HG03521 (cell line): ENCODE measurements around the gene CHST1.

ENCODE experiments used
- ATAC-seq: cut with Tn5 transposase; IDR thresholded peaks from one replicate; pipeline ENCODE4 v1.9.1; 2021; ENCODE audit warnings: mild to moderate bottlenecking, moderate library complexity; ENCODE audit not compliant: unreplicated experiment

CHST1 gene

GRCh38 chr11:45665206-45665932 lies at the start of gene CHST1:
Gene CHST1 (minus strand): TSS chr11:45665622. CDS start chr11:45650923, 14,699 bp downstream.
- no peak for ATAC-seq

GRCh38 chr11:45713573-45713972 lies 48.2 kb upstream of the CHST1 start:
- no peak for ATAC-seq

GRCh38 chr11:45710561-45710960 lies 45.1 kb upstream of the CHST1 start:
- ATAC-seq, result no peak

DNA sequence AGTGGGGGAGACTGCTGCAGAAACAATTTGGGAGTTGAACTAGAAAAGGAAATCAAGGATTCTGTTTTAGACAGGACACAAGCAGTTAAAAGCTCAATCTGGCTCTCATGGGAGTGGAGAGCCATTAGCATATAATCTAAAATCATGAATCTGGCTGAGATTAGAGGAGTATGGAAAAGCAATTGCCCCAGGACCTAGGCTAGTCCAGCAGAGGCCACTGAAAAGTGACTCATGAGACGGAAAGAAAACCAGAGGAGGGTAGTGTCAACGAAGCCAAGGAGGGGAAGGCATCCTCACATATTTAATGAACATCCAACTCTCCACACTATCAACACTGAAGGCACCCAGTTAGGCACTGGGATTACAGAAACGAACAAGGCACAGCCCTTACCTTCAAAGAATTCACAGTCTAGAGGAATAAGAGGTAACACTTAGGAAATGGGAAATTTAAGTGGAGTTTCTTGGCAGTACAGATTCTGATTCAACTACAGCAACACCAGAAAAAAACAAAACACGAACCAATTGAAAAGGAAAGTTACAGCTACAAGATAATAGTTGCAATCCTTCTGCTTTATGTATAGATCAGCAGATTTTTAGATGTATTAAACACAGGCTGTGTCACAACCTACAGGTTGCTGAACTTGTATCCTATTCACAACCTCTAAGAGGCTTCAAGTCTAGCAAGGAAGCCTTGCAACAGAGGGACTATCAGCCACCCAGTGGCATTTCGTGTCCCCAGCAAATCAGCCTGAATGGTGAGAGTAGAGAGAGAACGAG lies 43.7 kb upstream of the CHST1 start:
- ATAC-seq, result no peak

DNA sequence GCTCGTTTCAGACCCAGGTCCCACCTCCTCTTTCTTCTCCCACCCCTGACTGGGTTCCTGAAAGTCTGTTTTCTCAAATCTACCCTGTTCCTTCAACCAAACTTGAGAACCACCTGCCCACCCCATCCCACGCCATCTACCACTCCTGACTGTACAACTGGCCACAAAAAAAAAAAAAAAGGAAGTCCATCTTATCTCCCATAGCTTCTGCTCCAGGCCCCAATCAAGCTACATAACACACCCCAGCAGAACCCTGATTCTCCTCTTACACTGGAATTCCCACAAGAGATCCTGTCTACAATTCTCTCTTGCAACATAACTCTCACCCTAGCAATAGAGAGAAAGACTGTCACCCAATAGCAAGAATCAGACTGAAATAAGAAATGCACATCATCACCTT lies 39.2 kb upstream of the CHST1 start:
- no peak for ATAC-seq

GRCh38 chr11:45704133-45704532 lies 38.7 kb upstream of the CHST1 start:
- ATAC-seq, result no peak

GRCh38 chr11:45702511-45702910 lies 37.1 kb upstream of the CHST1 start:
- ATAC-seq, result no peak

DNA sequence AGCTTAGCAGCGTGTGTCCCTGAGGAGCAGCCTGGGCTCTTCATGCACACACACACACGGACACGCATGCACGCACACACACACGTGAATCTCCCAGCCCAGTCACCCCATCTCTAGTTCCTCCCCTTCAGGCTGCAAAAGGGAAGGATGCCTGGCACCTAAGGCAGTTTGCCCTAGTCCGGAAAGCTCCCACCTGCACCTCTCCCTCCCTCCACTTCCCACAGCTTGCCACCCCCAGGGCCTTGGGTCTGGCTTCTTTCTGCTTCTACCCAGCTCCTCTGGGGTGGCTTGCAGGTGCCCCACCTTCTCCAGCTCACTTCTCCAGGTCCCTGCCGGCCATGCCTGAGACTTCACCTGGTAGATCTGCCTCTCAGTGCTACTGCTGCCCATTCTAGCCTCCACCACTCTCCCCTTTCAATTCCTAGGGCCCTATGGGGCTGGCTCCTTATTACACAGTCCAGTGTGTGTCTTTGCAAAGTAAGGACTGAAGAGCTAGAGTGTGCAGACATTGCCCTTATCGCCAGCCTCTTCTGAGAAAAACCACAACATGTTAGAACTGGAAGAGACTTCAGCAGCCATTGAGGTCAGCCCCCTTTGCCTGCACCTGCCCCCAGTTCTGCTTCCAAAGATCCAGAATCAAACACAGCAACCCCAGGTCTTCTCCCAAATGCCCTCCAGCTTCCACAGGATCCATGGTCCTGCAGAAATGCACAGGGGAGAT lies 33.5 kb upstream of the CHST1 start:
- no peak for ATAC-seq

DNA sequence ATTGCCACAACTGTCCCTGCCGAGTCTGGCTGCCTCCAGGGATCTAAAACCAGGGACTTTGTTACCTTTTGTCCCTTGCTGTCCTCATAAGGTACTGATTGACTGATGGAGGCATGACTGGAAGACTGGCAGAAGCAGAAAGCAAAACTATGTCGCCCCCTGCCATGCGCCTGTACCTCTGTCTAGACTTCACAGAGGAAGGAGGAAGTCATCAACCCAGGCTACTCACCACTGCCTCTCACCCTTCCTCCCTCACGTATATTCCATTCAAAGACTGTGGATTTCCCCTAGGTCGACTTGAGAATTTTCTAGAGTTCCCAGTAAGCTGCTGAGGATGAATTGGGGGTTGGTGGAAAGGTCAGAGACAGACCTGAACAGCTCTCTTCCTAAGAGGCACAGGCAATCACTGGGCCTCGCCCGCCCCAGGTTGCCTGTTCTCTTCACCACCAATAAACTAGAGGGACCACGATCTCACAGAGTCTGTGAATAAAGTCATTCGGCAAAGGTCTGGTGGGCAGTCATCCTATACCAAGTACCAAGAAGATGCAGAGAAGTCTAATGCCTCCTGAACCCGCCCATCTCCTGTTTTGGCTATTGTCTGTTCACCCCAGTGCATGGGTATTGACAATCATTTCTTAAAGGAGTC lies 27.5 kb upstream of the CHST1 start:
- ATAC-seq, result no peak

- ATAC-seq, result no peak
Observed at GRCh38 chr11:45688472-45689033, 23.1 kb upstream of the CHST1 start.

DNA sequence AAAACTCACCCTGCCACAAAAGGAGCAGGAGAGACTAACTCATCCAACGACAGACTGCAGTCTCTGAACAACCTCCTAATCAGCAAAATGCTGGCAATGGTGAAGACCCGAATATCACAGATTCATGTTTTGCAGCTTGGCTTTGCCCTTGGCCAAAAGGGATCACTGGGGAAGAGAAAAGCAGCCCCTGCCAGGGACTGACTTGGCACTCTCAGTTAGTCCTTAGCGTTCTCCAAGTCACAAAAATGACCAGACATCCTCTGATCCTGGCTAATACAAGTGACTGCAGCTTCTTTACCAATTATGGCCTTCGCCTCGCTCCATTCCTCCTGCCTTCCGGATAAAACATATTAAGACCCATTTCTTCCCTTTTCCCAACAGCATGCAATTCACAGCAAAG lies 22.4 kb upstream of the CHST1 start:
- no peak for ATAC-seq

DNA sequence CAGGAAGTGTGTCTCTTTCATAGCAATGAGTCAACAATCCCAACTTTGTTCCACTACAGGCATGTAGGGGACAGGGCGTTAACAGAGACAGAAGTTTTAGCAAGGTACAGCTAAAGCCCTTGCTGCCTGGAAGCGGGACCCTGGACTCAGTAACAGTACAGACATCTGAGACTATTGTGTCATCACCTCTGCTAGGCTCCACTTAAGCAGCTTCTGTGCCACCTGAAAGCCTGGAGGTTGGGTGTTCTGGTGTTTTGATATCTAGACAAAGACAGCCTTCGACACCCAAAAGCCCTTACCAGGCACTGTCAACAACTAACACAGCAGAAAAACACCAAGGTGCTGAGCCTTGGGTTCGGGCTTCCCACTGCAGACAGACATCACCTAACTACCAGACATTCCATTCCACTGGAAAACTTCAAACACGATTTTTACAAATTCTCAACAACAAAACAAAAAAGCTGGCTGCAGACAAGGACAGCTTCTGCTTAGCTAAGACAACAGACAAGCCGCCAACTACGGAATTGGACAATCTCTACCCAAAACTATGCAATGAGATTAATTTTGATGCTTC lies 20.6 kb upstream of the CHST1 start:
- no peak for ATAC-seq

GRCh38 chr11:45684440-45684839 lies 19.0 kb upstream of the CHST1 start:
- no peak for ATAC-seq

- ATAC-seq, result no peak
Observed at GRCh38 chr11:45683271-45684058, 18.0 kb upstream of the CHST1 start.

DNA sequence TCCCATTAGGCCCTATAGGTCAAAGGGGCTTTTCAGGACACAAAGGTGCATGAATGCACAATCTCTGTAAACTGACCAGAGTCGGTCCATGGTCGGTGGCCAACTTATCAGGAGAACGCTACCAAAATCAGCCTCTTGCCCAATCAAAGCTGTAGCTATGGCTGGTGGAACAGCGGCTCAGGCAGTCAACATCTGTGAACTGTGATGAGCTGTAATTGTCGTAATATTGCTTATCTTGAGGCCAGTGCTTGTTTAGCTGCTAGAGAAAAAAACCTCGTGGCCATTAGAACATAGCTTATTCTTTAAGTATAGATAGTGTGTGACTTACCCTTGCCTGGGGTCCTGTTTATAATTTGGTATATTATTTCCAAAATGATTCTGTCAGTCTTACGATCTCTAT lies 14.4 kb upstream of the CHST1 start:
- ATAC-seq, result no peak

- ATAC-seq, result no peak
Observed at GRCh38 chr11:45678976-45679375, 13.6 kb upstream of the CHST1 start.

DNA sequence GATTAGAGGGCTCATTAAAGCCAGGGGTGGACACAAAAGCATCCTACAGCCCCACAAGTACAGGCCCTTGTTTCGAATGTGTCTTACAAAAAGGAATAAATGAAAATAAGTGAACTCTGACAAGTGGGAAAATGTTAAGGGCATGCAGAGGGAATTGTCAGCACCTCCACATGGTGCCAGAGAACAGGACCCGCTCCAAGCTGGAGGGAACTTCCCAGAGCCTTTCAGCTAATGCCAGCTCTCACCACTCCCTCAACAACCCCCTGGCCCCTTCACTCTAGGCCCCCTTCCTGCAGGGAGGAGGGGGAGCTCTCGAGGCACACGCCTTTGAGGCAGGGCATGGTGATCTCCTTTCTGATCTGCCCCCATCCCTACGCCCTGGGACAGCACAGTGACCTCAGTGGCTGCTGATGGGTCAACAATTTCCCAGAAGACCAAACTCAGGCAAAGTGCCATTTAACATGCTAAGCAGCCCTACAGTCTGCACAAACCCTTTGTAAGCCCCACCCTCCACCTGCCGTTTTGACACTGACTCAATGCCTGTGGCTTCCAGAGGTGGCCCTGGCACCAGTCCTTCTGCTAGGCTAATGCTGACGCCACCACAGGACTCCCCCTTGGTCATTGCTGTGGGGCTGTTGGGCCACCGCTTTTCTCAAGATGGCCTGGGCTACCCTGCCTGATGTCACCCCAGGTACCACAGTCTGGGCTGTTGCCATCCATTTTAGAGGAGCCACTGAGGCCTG lies 12.5 kb upstream of the CHST1 start:
- ATAC-seq, result no peak

DNA sequence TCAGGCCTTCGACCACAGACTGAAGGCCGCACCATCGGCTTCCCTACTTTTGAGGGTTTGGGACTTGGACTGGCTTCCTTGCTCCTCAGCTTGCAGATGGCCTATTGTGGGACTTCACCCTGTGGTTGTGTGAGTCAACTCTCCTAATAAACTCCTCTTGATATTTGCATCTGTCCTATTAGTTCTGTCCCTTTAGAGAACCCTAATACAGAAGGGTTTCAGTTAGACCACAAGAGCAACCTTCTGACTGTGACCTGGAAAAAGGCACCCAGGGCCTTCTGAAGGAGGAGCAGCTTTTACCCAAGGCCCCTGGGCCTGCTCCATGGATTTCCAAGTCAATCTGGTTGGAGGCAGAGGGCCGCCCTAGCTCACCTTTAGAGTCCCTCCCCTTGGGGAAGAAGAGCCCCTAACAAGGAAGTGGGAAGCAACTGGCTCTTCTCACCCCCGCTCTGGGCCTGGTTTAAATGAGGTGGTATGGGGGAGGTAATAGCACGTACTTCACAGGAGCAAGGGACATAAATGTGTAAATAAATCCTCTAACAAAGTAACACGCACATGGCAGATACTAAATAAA lies 11.2 kb upstream of the CHST1 start:
- ATAC-seq, result peak; percentile 86

DNA sequence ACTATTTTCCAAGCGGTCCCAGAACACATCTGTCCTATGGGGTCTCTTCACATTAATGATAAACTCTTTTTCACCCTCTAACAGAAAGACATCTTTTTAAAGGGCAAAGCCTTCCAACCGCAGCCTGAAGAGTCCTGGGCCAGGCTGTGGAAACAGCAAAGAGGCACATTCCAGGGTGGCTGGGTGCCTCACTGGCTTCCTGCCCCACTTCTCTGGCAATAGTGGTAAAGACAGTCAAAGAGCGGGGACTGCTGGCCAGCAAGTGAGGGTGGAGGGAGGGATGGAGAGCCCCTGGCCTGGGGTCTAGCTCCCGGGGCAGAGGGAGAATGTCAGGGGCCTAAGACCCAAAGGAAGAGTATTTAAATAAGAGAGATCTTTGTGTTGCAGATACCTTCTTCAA lies 10.2 kb upstream of the CHST1 start:
- ATAC-seq, result no peak
